ENCODE results near the gene FGF16.

GRCh38 chrX:77446908-77447652 is at the start of gene FGF16:
- TF ChIP-seq, protein P1, sequence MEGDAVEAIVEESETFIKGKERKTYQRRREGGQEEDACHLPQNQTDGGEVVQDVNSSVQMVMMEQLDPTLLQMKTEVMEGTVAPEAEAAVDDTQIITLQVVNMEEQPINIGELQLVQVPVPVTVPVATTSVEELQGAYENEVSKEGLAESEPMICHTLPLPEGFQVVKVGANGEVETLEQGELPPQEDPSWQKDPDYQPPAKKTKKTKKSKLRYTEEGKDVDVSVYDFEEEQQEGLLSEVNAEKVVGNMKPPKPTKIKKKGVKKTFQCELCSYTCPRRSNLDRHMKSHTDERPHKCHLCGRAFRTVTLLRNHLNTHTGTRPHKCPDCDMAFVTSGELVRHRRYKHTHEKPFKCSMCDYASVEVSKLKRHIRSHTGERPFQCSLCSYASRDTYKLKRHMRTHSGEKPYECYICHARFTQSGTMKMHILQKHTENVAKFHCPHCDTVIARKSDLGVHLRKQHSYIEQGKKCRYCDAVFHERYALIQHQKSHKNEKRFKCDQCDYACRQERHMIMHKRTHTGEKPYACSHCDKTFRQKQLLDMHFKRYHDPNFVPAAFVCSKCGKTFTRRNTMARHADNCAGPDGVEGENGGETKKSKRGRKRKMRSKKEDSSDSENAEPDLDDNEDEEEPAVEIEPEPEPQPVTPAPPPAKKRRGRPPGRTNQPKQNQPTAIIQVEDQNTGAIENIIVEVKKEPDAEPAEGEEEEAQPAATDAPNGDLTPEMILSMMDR (IDR thresholded peaks at IDR 0.05 in 4 of 5, conservative IDR thresholded peaks at IDR 0.05 in 1 of 5) = no peak
- no peak for TF ChIP-seq POLR2A (IDR thresholded peaks at IDR 0.05)

Data from gastrocnemius medialis (tissue), 4 donors.